Measurements from ENCODE around the gene SIK2. TPM values are rescaled to one million over a fixed set of nuclear protein-coding genes. Genes with fewer than 3 reads are reported as not detected.

SIK2 gene
- total and polyA plus RNA-seq, 9 of the 15 experiments (the other 6 are each of a cell fraction or from before 2014, with no cell fraction given) = 0.74 to 11.6 (median 3.8) TPM

GRCh38 chr11:111727431-111727830 lies 125.2 kb downstream of the SIK2 start:
- 39% methylated on average over 6 of the region's 7 CpGs for WGBS (ENCODE audit: insufficient coverage, low coverage, missing lambda C conversion rate)
- Histone ChIP-seq H2AFZ (ENCODE audit: low read depth, low read length) (no peak overlapping the region), H3K27ac (ENCODE audit: extremely low read depth, low read depth, low read length) (no peak overlapping the region), H3K4me2 (ENCODE audit: insufficient read depth, low read length) (no peak overlapping the region), H3K9ac (ENCODE audit: insufficient read depth in 1 of 2, low read depth in 2 of 2, low read length in 2 of 2) (no peak overlapping the region), H3K36me3 (ENCODE audit: control insufficient read depth, insufficient read depth, low read length) (peaks cover 45% of the 10 kb centered on the region; the same call in 2 of the 3 replicates), H3K4me3 (no peak overlapping the region), H3K4me1 (replicated peaks in 1 of 2; ENCODE audit: control insufficient read depth in 2 of 2, insufficient read depth in 2 of 2, low read length in 2 of 2) (peaks cover 7% of the 10 kb centered on the region in 2 experiments; a peak in 4 of 5 replicates), H4K20me1 (replicated peaks; ENCODE audit: control insufficient read depth, insufficient read depth, low read length) (no peaks in the 10 kb centered on the region), H3K79me2 (ENCODE audit: control insufficient read depth, insufficient read depth, low read length) (no peaks in the 10 kb centered on the region), H3K9me1 (ENCODE audit: control insufficient read depth, insufficient read depth, low read length) (no peaks in the 10 kb centered on the region), H3K9me3 (replicated peaks; ENCODE audit: control insufficient read depth, insufficient read depth, low read depth, low read length) (no peaks in the 10 kb centered on the region), H3K27me3 (ENCODE audit: control insufficient read depth in 2 of 2, insufficient read depth in 2 of 2, low read length in 2 of 2) (no peaks in the 10 kb centered on the region)
- ChIA-PET CTCF (ENCODE audit: low intra/inter-chr PET ratio) (no interaction called here), POLR2A (interaction anchor here (0.6 to 1.2 kb wide), 5 partner anchors 12 to 277 kb away, joined by 3 to 4 read pairs (median 4); no protein-coding TSS in a partner anchor)
- DNase-seq (ENCODE audit: extremely low read depth in 1 of 4, low spot score in 3 of 4) = no peak
- no peak for FAIRE-seq
- TF ChIP-seq CUX1 (CRISPR knock-in tag; IDR thresholded peaks at IDR 0.05) (no peak), CAMTA2 (CRISPR knock-in tag; conservative IDR thresholded peaks at IDR 0.05) (no peak), SMARCE1 (IDR thresholded peaks at IDR 0.05) (no peak), THRAP3 (IDR thresholded peaks at IDR 0.05; ENCODE audit: borderline replicate concordance) (no peak), ZNF655 (CRISPR knock-in tag; IDR thresholded peaks at IDR 0.05) (no peak), EGR1 (conservative IDR thresholded peaks at IDR 0.05) (peak; percentile 66), ZNF124 (CRISPR knock-in tag; IDR thresholded peaks at IDR 0.05) (no peak)
- intact Hi-C loops (cut with micrococcal nuclease) (no loop called here), in situ Hi-C loops (cut with MboI) (no loop called here)
- no peak for ATAC-seq
- BruUV-seq (replicated peaks) = no TSS peak
